GM21717 (cell line): Measurements from ENCODE around the gene OTUD7B.

Source experiments
- ATAC-seq: cut with Tn5 transposase; IDR thresholded peaks from one replicate; pipeline ENCODE4 v1.9.1; 2021; ENCODE audit warnings: mild to moderate bottlenecking, moderate library complexity; ENCODE audit not compliant: unreplicated experiment

The OTUD7B gene

GRCh38 chr1:150005606-150006005 lies 4.9 kb downstream of the OTUD7B start:
- ATAC-seq: no peak

- no peak for ATAC-seq
Measured at GRCh38 chr1:150003801-150004200, 6.7 kb downstream of the OTUD7B start.

- no peak for ATAC-seq
Measured at GRCh38 chr1:150002217-150002616, 8.3 kb downstream of the OTUD7B start.

- ATAC-seq: no peak
Measured at GRCh38 chr1:150001415-150001814, 9.1 kb downstream of the OTUD7B start.

GRCh38 chr1:149997585-149998262 lies 12.8 kb downstream of the OTUD7B start:
- ATAC-seq: peak; percentile 57

- ATAC-seq: no peak
Measured at GRCh38 chr1:149995927-149996326, 14.6 kb downstream of the OTUD7B start.

- ATAC-seq: no peak
Measured at GRCh38 chr1:149993764-149994163, 16.8 kb downstream of the OTUD7B start.

- no peak for ATAC-seq
Measured at GRCh38 chr1:149993181-149993580, 17.3 kb downstream of the OTUD7B start.

- ATAC-seq: no peak
Measured at GRCh38 chr1:149987297-149987595, 23.3 kb downstream of the OTUD7B start.

- no peak for ATAC-seq
Measured at GRCh38 chr1:149986486-149987296, 23.8 kb downstream of the OTUD7B start.

- no peak for ATAC-seq
Measured at GRCh38 chr1:149979972-149980540, 30.5 kb downstream of the OTUD7B start.

GRCh38 chr1:149979245-149979971 lies 31.1 kb downstream of the OTUD7B start:
- no peak for ATAC-seq

GRCh38 chr1:149978547-149979023 lies 31.9 kb downstream of the OTUD7B start:
- ATAC-seq: no peak

GRCh38 chr1:149977345-149977744 lies 33.2 kb downstream of the OTUD7B start:
- ATAC-seq: no peak

GRCh38 chr1:149972547-149972946 lies 38.0 kb downstream of the OTUD7B start:
- ATAC-seq: no peak

GRCh38 chr1:149967646-149968045 lies 42.9 kb downstream of the OTUD7B start:
- no peak for ATAC-seq

GRCh38 chr1:149967041-149967440 lies 43.5 kb downstream of the OTUD7B start:
- ATAC-seq: no peak

GRCh38 chr1:149966405-149966804 lies 44.1 kb downstream of the OTUD7B start:
- ATAC-seq: no peak

GRCh38 chr1:149965440-149965839 lies 45.1 kb downstream of the OTUD7B start:
- no peak for ATAC-seq

- ATAC-seq: no peak
Measured at GRCh38 chr1:149963358-149963757, 47.2 kb downstream of the OTUD7B start.

GRCh38 chr1:149962736-149963135 lies 47.8 kb downstream of the OTUD7B start:
- no peak for ATAC-seq
